ENCODE data around the gene PDLIM3. TPM values are rescaled to one million over a fixed set of nuclear protein-coding genes. Genes with fewer than 3 reads are reported as not detected.

The PDLIM3 gene
- total RNA-seq, 1 donor from 2014 or later = 63.0 TPM

GRCh38 chr4:185463541-185463940 is 71.8 kb downstream of the PDLIM3 start:
- Mint-ChIP-seq H3K4me3 (ENCODE audit: unreplicated experiment) (no peak overlapping the region), H3K4me1 (ENCODE audit: low read depth) (peaks cover 44% of the 10 kb centered on the region), H3K9me3 (ENCODE audit: low read depth) (no peaks in the 10 kb centered on the region), H3K27ac (ENCODE audit: unreplicated experiment) (no peak overlapping the region), H3K27me3 (ENCODE audit: low read depth) (no peaks in the 10 kb centered on the region), H3K36me3 (ENCODE audit: low read depth) (peaks cover 9% of the 10 kb centered on the region)
- TF ChIP-seq CTCF (IDR thresholded peaks at IDR 0.05) = no peak
- no peak for DNase-seq (ENCODE audit: low spot score)

- Mint-ChIP-seq H3K27me3 (ENCODE audit: low read depth) (no peaks in the 10 kb centered on the region), H3K4me1 (ENCODE audit: low read depth) (peaks cover 26% of the 10 kb centered on the region), H3K4me3 (ENCODE audit: unreplicated experiment) (no peak overlapping the region), H3K36me3 (ENCODE audit: low read depth) (peaks cover 9% of the 10 kb centered on the region), H3K9me3 (ENCODE audit: low read depth) (no peaks in the 10 kb centered on the region), H3K27ac (ENCODE audit: unreplicated experiment) (no peak overlapping the region)
- no peak for DNase-seq (ENCODE audit: low spot score)
- TF ChIP-seq CTCF (IDR thresholded peaks at IDR 0.05) = no peak
These were observed 73.7 kb downstream of the PDLIM3 start for GRCh38 chr4:185461565-185461964.

GRCh38 chr4:185457136-185457535 is 78.2 kb downstream of the PDLIM3 start:
- no peak for TF ChIP-seq CTCF (IDR thresholded peaks at IDR 0.05)
- Mint-ChIP-seq H3K27ac (ENCODE audit: unreplicated experiment) (no peak overlapping the region), H3K27me3 (ENCODE audit: low read depth) (no peaks in the 10 kb centered on the region)

GRCh38 chr4:185456131-185456530 is 79.2 kb downstream of the PDLIM3 start:
- H3K9me3 Mint-ChIP-seq (ENCODE audit: low read depth) = no peaks in the 10 kb centered on the region
- peaks cover 9% of the 10 kb centered on the region for H3K36me3 Mint-ChIP-seq (ENCODE audit: low read depth)
- no peak for TF ChIP-seq CTCF (IDR thresholded peaks at IDR 0.05)
- H3K27ac Mint-ChIP-seq (ENCODE audit: unreplicated experiment) = no peak overlapping the region
- no peaks in the 10 kb centered on the region for H3K27me3 Mint-ChIP-seq (ENCODE audit: low read depth)
- no peak overlapping the region for H3K4me3 Mint-ChIP-seq (ENCODE audit: unreplicated experiment)
- no peak for DNase-seq (ENCODE audit: low spot score)
- H3K4me1 Mint-ChIP-seq (ENCODE audit: low read depth) = peaks cover 6% of the 10 kb centered on the region

More at GRCh38 chr4:185457136-185457535, 78.2 kb downstream of the PDLIM3 start:
- no peak for DNase-seq (ENCODE audit: low spot score)
- Mint-ChIP-seq H3K36me3 (ENCODE audit: low read depth) (peaks cover 9% of the 10 kb centered on the region), H3K4me3 (ENCODE audit: unreplicated experiment) (no peak overlapping the region), H3K4me1 (ENCODE audit: low read depth) (peaks cover 6% of the 10 kb centered on the region), H3K9me3 (ENCODE audit: low read depth) (no peaks in the 10 kb centered on the region)

Other genes starting within 250 kb of the PDLIM3 start
- gene LRP2BP, start 139.6 kb downstream of the PDLIM3 start, total RNA-seq = 0.46 to 0.52 TPM (median 0.49 TPM) in 3 replicates
- 8.6 to 18.3 TPM (median 16.7 TPM) in 3 replicates for gene ANKRD37, start 138.7 kb downstream of the PDLIM3 start, total RNA-seq
- 25.2 to 35.0 TPM (median 33.0 TPM) in 3 replicates for gene UFSP2, start 109.5 kb downstream of the PDLIM3 start, total RNA-seq
- 2.3 to 5.4 TPM (median 3.7 TPM) in 3 replicates for gene CCDC110, start 63.8 kb downstream of the PDLIM3 start, total RNA-seq